ENCODE results near the gene CDC34. TPM values are rescaled to one million over a fixed set of nuclear protein-coding genes. Genes with fewer than 3 reads are reported as not detected.
A peak's percentile ranks its signal among the peaks of the same experiment; 100 is the strongest.

The CDC34 gene
- total and polyA plus RNA-seq, 9 of the 15 experiments (the other 6 are each of a cell fraction or from before 2014, with no cell fraction given): 0.80 to 203 (median 65.5) TPM

DNA sequence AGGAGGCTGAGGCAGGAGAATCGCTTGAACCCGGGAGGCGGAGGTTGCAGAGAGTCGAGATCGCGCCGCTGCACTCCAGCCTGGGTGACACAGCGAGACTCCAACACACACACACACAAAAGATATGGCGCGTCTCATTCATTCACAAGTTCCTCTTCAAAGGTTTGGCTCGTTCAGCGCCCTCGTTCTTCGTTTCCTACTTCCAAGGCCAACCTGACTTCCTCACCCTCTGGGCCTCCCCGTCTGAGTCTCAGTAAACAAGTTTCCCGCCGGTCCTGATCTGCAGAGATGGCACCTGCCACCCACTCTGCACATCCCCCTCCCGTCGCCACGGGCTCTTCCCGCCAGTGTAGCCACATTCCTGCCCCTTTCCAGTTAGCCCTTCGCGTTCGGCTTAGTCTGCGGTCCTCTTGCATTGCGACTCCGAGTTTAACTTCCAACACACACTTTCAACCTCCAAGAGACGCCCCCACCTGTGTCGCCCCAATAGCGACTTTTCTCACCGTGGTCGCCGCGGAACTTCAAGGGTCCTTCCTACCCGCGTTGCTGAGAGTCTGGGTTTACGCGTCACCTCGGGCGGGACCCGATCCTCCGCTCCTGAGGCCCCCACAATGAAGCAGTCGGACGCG lies 39.5 kb downstream of the CDC34 start (continued):
- TF ChIP-seq ZBTB7A (IDR thresholded peaks at IDR 0.05; ENCODE audit: borderline replicate concordance, control insufficient read depth, low read depth, low read length) (peak; percentile 39; the same call in 1 of the 2 replicates), KLF13 (tag; IDR thresholded peaks at IDR 0.05; ENCODE audit: borderline replicate concordance, low read depth) (peak; percentile 14; the same call in 1 of the 2 replicates), ARID2 (IDR thresholded peaks at IDR 0.05) (0 out of 2 replicates have a peak, but pooled peaks have one; percentile 10), CCAR2 (IDR thresholded peaks at IDR 0.05; ENCODE audit: low read depth, low read length) (no peak), SUPT5H (IDR thresholded peaks at IDR 0.05) (0 out of 2 replicates have a peak, but pooled peaks have one; percentile 58), ELF4 (CRISPR knock-in tag; IDR thresholded peaks at IDR 0.05) (no peak), EP300 (IDR thresholded peaks at IDR 0.05; ENCODE audit: low read length) (no peak), RAD21 (CRISPR knock-in tag; conservative IDR thresholded peaks at IDR 0.05 in 1 of 2, IDR thresholded peaks at IDR 0.05 in 1 of 2) (0 out of 4 replicates have a peak, but pooled peaks of 1 of the 2 experiments have one; percentile 9), GABPB1 (CRISPR knock-in tag; IDR thresholded peaks at IDR 0.05) (peak; percentile 38; the same call in 1 of the 2 replicates), MAZ (CRISPR knock-in tag; conservative IDR thresholded peaks at IDR 0.05 in 1 of 2, IDR thresholded peaks at IDR 0.05 in 1 of 2) (peak; percentile 44 to 68; a peak in 3 of 4 replicates), POLR2AphosphoS5 (IDR thresholded peaks at IDR 0.05; ENCODE audit: control insufficient read depth, insufficient read depth, low read depth, low read length) (0 out of 2 replicates have a peak, but pooled peaks have one; percentile 7), MTA3 (IDR thresholded peaks at IDR 0.05; ENCODE audit: borderline replicate concordance) (peak; percentile 56; the same call in 1 of the 2 replicates)
- TF ChIP-seq, protein P1, sequence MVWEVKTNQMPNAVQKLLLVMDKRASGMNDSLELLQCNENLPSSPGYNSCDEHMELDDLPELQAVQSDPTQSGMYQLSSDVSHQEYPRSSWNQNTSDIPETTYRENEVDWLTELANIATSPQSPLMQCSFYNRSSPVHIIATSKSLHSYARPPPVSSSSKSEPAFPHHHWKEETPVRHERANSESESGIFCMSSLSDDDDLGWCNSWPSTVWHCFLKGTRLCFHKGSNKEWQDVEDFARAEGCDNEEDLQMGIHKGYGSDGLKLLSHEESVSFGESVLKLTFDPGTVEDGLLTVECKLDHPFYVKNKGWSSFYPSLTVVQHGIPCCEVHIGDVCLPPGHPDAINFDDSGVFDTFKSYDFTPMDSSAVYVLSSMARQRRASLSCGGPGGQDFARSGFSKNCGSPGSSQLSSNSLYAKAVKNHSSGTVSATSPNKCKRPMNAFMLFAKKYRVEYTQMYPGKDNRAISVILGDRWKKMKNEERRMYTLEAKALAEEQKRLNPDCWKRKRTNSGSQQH (CRISPR knock-in tag; IDR thresholded peaks at IDR 0.05): 0 out of 2 replicates have a peak, but pooled peaks have one; percentile 33
- TF ChIP-seq, protein P2, sequence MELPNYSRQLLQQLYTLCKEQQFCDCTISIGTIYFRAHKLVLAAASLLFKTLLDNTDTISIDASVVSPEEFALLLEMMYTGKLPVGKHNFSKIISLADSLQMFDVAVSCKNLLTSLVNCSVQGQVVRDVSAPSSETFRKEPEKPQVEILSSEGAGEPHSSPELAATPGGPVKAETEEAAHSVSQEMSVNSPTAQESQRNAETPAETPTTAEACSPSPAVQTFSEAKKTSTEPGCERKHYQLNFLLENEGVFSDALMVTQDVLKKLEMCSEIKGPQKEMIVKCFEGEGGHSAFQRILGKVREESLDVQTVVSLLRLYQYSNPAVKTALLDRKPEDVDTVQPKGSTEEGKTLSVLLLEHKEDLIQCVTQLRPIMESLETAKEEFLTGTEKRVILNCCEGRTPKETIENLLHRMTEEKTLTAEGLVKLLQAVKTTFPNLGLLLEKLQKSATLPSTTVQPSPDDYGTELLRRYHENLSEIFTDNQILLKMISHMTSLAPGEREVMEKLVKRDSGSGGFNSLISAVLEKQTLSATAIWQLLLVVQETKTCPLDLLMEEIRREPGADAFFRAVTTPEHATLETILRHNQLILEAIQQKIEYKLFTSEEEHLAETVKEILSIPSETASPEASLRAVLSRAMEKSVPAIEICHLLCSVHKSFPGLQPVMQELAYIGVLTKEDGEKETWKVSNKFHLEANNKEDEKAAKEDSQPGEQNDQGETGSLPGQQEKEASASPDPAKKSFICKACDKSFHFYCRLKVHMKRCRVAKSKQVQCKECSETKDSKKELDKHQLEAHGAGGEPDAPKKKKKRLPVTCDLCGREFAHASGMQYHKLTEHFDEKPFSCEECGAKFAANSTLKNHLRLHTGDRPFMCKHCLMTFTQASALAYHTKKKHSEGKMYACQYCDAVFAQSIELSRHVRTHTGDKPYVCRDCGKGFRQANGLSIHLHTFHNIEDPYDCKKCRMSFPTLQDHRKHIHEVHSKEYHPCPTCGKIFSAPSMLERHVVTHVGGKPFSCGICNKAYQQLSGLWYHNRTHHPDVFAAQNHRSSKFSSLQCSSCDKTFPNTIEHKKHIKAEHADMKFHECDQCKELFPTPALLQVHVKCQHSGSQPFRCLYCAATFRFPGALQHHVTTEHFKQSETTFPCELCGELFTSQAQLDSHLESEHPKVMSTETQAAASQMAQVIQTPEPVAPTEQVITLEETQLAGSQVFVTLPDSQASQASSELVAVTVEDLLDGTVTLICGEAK (IDR thresholded peaks at IDR 0.05): 0 out of 2 replicates have a peak, but pooled peaks have one; percentile 49
- TF ChIP-seq, protein P2 (CRISPR knock-in tag; IDR thresholded peaks at IDR 0.05): no peak
- TF ChIP-seq, protein P3, sequence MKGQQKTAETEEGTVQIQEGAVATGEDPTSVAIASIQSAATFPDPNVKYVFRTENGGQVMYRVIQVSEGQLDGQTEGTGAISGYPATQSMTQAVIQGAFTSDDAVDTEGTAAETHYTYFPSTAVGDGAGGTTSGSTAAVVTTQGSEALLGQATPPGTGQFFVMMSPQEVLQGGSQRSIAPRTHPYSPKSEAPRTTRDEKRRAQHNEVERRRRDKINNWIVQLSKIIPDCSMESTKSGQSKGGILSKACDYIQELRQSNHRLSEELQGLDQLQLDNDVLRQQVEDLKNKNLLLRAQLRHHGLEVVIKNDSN (CRISPR knock-in tag; IDR thresholded peaks at IDR 0.05): 0 out of 2 replicates have a peak, but pooled peaks have one; percentile 22

All from K562 (cell line).